ENCODE measurements around the gene SUFU.

- TF ChIP-seq POLR2A (IDR thresholded peaks at IDR 0.05; ENCODE audit: low read depth, low read length) (no peak), POLR2AphosphoS5 (IDR thresholded peaks at IDR 0.05; ENCODE audit: low read depth, low read length) (no peak), TAF1 (IDR thresholded peaks at IDR 0.05; ENCODE audit: borderline replicate concordance, low read depth, low read length) (no peak)
Observed at GRCh38 chr10:102635377-102635776, 131.6 kb downstream of the SUFU start.
